OCI-M2 (cell line): Measurements from ENCODE around the gene H2BK1.

Experiments used
- DNase-seq: peaks from one replicate; lab custom pipeline; 2025; ENCODE audit not compliant: unreplicated experiment; lab: John Stamatoyannopoulos, UW

Gene H2BK1

GRCh38 chr7:151179946-151180345 lies 30.3 kb downstream of the H2BK1 start:
- DNase-seq: no peak

GRCh38 chr7:151179287-151179860 lies 30.9 kb downstream of the H2BK1 start:
- no peak for DNase-seq

GRCh38 chr7:151178831-151179230 lies 31.5 kb downstream of the H2BK1 start:
- DNase-seq: no peak

DNA sequence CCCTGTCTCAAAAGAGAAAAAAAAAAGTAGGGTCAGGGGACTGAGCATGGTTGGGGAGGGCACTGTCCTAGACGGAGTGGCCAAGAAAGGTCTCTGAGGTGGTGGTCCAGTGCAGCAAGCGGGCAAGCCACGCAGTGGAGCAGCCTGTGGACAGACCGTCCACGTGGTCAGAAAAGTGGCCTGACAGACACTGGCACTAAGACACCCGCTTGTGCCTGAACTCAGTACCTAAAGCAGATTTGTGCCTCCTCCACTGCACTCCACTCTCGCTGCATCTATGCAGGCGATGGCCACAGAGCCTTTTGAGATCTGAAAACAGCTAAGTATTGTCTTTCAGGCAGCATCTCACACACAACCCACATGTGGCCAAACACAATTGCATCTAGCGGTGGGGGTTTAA lies 32.1 kb downstream of the H2BK1 start:
- DNase-seq: no peak

GRCh38 chr7:151177310-151177709 lies 33.0 kb downstream of the H2BK1 start:
- DNase-seq: no peak

DNA sequence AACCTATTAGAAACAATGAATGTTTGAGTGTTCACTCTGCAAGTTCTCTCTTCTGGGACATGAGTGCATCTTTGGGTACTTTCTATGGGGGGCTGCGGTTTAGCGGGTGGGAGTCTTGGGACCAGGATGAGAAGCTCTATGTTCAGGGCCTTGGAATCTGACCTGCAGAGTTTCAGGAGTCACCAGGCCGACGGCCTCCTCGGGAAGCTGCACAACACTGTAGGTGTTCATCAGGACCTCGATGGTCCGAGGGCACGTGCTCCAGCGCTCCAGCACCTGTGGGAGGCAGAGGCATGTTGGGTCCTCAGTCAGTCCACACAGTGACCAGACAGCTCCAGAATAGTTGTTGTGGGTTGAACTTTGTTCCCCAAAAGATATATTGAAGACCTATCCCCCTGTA lies 33.9 kb downstream of the H2BK1 start:
- DNase-seq: no peak

DNA sequence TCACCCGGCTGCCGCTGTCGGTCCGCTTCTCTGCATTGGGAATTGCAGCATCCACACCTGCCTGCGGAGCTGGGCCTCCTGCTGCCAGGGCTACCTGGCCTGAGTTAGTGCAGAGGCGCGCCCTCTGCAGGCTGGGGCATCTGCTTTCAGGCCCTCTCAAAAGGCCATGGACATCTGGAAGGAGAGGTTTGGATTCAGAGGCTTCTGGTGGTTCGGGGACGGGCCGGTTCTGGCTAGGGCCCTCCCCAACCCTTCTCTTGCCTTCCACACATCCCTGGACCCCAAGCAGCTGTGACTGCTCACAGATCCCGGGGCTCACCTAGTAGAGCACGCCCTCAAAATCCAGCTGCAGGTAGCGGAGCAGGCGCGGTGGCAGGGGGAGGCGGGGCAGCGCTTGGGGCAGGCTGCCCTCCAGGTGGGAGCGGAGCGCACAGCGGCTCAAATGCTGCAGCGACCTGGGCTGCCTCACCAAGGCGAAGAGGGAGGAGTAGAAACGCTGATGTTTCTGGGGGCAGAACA lies 34.4 kb downstream of the H2BK1 start:
- DNase-seq: no peak

DNA sequence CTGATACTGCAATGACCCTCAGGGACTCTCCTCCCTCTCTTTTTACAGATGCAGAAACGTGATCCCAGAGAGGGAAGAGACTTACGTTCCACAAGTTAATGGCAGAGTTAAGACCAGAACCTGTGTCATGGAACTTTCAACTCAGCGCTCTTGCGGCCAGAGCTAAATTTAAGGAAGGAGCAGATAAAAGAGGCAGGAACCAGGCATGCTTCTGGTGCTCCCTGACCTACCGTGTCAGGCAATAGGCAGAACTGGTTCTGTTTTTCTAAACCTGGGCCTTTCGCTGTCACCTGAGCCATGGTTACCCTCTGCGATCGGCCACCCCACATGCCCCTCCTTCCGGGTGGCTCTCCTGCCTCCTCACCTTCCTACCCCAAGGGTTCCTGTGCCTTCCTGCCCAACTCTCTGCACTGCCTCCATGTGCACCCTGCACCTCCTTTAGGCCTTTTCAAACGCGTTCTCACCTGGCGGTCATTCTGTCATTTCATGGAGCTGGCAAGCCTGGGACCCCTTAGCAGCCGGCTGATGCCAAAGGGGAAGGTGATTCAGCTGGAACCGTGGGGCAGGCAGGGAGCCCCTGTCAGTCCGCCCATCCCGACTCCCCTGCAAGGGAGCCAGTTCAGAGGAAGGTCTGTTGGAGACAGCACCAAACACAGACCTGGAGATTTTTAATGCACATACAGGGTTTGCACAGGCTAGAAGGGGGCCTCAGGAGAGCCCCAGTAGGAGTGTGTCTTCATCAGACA lies 35.1 kb downstream of the H2BK1 start:
- no peak for DNase-seq

DNA sequence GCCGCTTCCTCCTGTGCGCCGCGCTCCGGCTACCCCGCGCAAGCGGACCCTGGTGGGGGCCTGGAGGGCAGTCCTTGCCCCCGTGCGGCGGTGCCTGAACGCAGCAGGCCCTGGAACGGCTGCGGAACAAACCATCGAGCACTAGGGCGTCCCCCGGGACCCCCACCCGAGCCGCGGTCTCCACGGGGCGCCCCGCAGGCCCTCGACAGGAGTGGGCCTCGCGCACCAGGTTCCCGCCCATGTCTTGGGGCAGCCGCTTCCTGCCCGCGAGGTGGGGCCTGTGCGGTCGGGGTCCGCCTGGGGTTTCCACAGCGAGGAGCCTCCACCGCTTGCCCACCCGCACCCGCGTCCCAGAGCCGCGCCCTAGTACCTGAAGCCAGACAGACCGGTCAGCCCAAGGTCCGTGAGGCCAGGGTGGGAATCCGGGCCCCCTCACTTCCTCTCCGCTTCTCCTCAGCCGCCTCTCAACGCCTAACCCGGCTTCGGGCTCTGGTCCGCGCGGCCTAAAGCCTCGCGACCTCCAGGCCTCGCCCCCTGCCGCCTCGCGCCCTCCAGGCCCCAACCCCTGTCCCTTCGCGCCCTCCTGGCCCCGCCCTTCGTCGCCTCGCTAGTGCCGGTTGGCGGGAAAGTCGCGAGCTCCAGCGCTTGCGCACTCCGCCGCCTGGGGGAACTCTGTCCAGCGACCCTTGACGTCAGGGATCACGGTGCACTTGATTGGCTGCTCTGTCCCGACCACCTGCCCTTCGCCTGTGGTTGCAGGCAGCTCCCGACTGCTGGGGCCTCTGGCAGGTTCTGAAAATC lies 35.8 kb downstream of the H2BK1 start:
- DNase-seq: no peak

- DNase-seq: no peak
These were observed 36.7 kb downstream of the H2BK1 start for GRCh38 chr7:151173386-151174245.

DNA sequence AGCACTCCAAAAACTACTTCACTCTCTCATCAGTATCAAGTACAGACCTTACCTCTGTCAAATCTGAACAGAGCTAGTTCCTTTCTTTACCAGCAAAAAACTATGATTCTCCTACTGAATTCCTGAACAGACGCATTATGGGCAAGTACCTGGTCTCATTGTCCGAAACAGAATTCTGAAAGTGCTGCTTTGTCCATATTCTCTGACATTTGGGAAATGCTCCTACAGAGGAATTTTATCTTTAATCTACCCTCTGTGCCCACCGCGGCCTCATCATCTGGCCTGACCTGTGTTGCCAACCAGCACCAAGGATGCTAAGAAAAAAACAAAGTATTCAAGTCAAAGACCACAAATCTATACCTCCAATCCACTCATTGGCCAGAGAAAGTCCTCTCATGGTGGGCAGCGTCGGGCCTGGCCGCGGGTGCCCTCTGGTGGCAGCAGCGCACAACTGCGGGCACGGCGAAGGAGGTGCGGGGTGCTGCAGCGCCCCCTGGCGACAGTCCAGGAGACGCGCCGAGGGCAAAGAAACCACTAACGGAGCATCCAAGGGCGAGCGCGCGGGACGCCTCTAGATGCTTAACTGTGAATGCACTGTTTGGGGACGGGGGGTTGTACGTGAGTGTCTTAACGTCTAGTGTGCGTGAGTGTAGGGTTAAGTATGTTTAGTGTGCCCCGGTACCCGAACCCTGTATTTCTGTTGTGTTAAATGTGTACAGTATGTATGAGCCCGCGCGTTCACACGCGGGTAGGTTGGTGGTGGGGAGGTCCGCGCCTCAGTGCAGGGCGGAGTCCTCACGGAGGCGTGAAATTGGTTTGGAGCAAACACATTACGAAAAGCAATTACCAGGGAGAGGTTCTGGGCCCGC lies 37.8 kb downstream of the H2BK1 start:
- DNase-seq: peak; percentile 64

- DNase-seq: no peak
These were observed 41.5 kb downstream of the H2BK1 start for GRCh38 chr7:151168787-151169162.

DNA sequence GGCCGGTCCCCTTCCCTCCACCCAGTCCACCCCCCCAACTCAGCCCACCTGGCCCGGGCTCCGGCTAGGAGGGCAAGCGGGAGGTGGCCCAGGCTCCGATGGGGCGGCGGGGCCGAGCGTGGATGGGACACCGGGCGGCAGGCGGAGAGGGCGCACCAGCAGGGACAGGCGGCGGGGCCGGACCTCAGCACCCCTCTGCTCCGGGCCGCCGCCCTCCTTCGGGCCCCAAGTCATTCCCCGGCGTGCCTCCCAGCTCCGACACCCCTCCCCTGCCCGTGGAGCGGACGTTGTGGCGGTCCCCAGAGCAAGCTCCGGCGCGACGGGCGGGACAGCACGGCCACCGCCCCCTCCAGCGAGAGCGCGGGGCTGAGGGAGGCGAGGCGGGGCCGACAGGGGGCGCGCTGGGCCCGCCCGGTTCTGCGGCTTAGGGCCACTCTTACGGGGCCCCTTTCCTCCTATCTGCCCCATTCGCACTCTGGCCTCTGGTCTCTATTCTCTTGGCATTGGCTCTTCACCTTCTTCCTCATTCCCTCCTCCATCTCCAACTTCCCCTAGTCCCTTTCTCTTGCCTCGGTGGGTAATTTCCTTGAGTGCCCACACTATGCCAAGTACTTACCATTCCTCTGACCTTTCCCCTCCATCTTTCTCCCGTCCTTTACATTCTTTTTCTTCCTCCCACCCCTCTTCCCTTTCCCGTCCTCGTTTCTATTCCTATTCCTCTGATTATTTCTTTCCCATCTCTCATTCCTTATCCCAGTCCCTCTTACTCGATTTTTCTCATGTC lies 42.1 kb downstream of the H2BK1 start:
- DNase-seq: peak; percentile 75

DNA sequence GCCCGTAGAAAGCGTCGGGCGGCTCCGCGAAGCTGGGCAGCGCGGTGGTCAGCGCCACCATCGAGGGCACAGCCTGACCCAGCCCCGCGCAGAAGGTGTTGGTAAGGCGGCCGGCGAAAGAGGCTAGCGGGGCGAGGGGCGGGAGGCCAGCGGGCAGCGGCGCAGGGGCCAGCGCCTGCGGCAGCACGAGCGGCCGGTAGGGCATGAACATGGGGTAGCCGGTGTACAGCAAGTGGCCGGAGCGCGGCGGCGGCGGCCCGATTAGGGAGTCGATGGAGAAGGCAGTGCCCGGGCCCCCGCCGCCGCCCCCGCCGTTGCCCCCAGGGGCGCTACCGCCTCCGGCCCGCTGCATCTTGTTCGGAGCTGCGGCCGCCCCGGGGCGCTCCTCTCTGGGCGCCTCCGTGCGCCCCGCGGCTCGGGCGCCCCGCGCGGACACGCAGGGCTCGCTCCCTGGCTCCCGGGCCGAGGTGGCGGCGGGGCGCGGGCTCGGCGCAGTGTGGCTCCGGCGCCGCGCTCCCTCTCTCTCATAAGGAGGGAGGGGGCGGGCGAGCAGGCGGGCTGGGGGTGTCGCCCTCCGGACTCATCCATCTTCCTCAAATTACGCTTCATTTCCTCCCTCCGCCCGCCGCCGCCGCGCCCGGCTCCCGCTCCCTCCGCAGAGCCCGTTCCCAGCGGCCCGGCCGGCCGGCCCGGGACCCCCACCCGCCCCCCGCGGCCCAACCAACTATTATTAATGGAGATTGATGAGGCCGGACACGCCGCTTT lies 42.9 kb downstream of the H2BK1 start, which contains the start of gene GBX1:
TSS of gene GBX1 (minus strand) at position 498 of the 765 bp plus-strand sequence. CDS start at position 352, 146 bp downstream.
- peak; percentile 37 for DNase-seq

DNA sequence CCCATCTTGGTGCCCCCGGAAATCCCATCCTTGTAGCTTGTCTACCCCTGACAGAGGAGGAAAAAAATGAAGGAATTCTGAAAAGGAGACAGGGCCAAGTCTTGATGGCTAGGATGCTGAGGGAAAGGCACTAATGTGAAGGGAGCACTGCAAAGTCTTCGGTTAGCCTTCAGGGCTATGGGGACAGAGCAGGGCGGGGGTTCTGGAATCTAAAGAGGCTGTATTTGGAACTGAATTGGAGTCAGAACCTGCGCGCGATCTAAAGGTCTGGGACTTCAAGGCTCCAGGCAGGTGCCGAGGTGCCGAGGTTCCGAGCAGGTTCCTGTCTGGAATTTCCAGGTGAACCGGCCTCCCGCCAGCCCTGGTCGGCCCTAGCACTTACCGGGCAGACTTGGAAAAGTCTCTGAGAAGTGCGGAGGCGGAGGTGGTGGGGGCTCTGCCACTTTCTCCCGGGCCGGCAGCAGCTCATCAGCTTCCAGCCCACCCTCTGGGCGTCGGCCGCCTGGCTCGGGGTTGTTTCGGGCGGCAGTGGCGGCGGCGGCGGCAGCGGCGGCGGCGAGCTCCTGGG lies 43.6 kb downstream of the H2BK1 start:
- DNase-seq: no peak

DNA sequence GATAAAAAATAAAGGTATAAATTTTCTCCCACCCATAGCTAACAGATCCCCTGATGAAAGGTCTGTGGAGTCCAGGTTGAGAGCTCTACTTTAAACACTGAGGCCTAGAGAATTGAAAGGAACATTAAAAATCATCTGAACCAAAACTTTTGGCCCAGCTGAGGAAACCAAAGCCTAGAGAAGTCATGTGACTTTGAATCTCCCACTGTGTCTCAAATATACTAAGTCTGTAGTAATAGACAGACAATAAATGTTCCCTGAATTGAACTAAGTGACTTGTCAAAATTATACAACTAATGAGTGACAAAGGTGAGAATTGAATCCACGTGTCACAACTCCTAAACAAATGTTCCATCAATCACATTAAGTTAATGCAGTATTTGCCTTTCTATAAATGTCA lies 48.5 kb downstream of the H2BK1 start:
- no peak for DNase-seq
